ENCODE data around the gene STARD9.

GRCh38 chr15:42549741-42550392 is 25.5 kb upstream of the STARD9 start:
- TF ChIP-seq HDAC6 (IDR thresholded peaks at IDR 0.05; ENCODE audit: unreplicated experiment) (no peak), RAD51 (IDR thresholded peaks at IDR 0.05) (no peak), ZNF622 (IDR thresholded peaks at IDR 0.05) (no peak), POLR2AphosphoS5 (IDR thresholded peaks at IDR 0.05; ENCODE audit: low read length) (no peak), CTCF (IDR thresholded peaks at IDR 0.05 in 2 of 3, conservative IDR thresholded peaks at IDR 0.05 in 1 of 3; ENCODE audit: control insufficient read depth in 2 of 3, extremely low read depth in 1 of 3, insufficient read depth in 1 of 3, low read depth in 3 of 3, low read length in 3 of 3) (no peak), POLR2A (IDR thresholded peaks at IDR 0.05; ENCODE audit: low read depth, low read length) (no peak), NRF1 (conservative IDR thresholded peaks at IDR 0.05; ENCODE audit: low read depth, low read length) (no peak), ZNF274 (IDR thresholded peaks at IDR 0.05; ENCODE audit: insufficient read depth, insufficient read length) (no peak), RAD21 (IDR thresholded peaks at IDR 0.05; ENCODE audit: insufficient read depth, low read depth, low read length) (no peak), NBN (IDR thresholded peaks at IDR 0.05) (no peak), REST (IDR thresholded peaks at IDR 0.05; ENCODE audit: low read depth, low read length) (no peak), ZBED1 (IDR thresholded peaks at IDR 0.05; ENCODE audit: borderline replicate concordance) (no peak), EP300 (IDR thresholded peaks at IDR 0.05; ENCODE audit: borderline replicate concordance in 1 of 2, control insufficient read depth in 1 of 2, low read depth in 2 of 2, low read length in 2 of 2) (no peak), TCF7 (IDR thresholded peaks at IDR 0.05; ENCODE audit: borderline replicate concordance) (no peak)

Data from GM12878 (cell line).